ENCODE measurements around the gene PIR.
A peak's percentile ranks its signal among the peaks of the same experiment; 100 is the strongest.

PIR gene

DNA sequence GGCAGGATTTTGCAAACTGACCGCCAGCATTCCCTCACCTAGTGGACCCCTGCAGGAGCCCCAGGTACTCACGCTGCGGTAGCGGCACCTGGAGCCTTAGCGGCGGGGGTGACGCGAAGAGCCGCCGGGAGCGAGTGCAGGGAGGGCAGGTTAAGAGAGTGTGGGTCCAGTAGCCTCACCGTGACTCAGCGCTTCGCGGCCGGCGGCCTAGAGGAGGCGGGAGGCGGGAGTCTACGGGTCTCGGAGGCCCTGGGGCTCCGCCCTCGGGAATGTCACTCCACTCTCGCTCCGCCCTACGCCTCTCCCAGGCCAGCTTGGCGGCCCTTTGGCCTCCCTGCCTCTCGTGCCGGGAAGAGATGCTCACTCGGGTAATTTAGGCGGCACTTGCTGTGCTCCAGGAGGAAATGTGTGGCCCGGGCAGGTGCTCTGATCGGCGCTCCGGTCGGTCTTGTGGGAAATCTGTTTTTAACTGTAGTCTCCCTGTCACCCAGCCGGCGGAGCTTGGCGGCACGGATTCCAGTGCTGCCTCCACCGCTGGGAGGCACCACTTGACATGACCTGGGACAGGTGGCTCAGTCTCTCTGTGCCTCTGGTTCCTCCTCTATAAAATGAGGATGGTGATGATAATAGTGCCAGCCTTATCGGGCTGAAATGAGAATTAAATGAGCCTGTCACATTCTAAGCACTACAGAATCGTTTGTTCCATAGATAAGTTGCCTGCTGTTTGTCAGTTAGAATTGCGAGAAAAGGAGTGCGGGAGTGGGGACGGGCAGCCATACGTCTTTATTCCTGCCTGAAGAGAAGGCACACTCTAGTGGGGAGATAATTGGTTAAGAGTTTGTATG, at the start of gene PIR:
TSS of gene PIR (minus strand) at position 216 of the 845 bp plus-strand sequence. CDS start 2,076 bp downstream, outside the sequence.
- peak; percentile 75 for DNase-seq (ENCODE audit: low spot score)

DNA sequence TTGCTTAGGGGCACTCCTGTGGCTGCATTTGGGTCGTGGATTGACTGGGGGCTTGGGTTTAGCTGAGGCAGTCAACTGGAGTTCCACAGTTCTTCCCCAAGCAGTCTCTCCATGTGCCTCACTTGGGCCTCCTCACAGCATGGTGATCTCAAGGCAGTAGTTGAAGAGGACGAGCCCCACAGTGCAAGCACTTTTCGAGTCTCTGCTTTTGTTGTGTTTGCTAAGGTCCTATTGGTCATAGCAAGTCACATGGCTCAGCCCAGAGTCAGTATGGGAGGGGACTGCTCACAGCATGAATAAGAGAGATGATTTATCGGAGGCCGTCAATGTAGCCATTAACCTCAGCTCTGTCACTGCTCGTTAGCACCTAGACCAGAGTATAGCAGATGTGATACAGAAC, 37.2 kb upstream of the PIR start:
- no peak for DNase-seq (ENCODE audit: low spot score)

DNA sequence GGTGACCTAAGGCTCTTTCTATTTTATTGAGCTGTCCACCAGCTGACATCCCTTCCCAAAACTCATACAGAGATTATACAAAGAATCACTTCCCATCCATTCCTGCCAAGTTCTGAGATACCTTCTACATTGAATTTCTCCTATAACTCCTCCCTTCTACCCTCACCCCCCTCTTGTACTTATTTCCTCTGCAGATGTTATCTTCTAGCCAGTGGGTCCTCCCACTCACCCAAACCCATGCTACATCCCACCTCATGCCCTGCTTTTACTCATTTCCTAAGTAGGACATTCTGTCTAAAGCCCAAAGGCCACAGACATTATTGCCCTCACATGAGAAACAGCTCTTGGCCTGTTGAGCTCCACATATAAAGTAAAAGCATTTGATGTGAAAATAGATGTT, 36.0 kb upstream of the PIR start:
- DNase-seq (ENCODE audit: low spot score): no peak

DNA sequence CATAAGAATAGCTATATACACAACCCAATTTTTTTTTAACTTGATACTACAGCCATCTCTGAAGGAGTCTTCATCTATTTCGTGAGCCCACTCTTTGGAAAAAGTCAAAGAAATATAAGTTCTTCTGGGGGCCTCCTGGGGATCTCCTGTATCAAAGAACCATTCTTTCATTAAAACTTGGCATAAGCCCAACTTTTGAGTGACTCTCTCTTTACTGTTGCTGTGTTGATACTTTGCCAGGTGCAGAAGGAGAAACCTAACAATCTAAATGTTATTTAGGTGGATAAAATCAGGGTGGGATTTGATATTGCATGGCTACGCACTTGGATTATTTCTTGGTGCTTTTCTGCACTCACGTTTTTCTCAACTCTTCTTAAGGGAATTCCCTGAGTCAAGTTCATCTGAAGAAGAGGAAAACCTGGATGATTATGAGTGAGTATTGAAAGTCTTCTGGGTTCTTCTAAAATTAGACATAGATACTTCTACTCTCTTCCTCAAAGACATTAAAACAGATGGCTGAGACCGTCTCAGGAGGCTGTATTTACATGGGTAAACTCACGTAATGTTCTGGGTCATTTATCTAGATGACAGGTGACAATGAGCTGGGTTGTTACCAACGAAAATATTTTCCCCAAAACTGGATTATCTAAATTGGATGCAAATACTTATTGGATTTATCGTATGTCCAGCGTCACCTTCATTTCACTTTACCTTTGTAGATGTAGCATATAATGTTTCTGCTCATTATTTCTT, 32.7 kb upstream of the PIR start:
- DNase-seq (ENCODE audit: low spot score): no peak

DNA sequence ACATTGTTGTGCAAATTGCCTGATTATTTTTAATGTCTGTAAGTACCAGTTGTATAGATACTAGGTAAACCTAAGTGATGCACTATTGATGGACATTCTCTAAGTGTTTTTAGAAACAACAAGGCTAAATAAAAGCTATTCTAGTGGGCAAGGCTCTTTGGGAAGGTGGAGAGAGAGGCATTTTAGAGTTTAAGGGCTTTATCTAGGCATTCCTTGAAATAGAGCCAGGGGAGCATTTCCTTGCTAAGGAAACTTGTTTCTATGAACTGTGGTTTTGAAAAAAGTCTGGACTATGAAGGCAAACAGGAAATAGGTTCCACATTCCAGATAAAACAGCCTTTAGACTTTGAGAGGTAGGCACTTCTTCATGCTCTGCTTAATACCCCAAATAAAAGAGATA, 31.3 kb upstream of the PIR start:
- DNase-seq (ENCODE audit: low spot score): no peak

DNA sequence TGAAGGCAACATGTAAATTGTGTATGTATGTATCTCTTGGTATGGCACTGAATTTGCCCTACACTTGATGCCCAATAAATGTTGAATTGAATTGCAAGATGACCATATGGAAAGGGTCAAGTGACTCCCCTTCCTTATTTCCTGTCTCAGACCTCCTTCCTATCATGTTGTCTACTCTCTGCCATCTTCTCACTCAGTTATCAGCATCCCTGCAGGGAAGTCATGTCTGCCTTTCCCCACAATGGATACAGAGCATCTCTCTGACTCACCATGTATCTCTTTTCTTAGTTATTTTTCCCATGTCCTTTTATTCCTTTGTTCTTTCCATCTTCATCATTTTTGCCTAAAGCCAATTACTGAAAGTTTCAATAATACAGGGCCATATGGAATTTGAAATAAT, 30.0 kb upstream of the PIR start:
- DNase-seq (ENCODE audit: low spot score): no peak

- no peak for DNase-seq (ENCODE audit: low spot score)
Measured at GRCh38 chrX:15522464-15522863, 29.3 kb upstream of the PIR start.

- no peak for DNase-seq (ENCODE audit: low spot score)
Measured at GRCh38 chrX:15515931-15516330, 22.8 kb upstream of the PIR start.

- no peak for DNase-seq (ENCODE audit: low spot score)
Measured at GRCh38 chrX:15514279-15514678, 21.1 kb upstream of the PIR start.

GRCh38 chrX:15512401-15512965, 19.4 kb upstream of the PIR start:
- no peak for DNase-seq (ENCODE audit: low spot score)

- no peak for DNase-seq (ENCODE audit: low spot score)
Measured at GRCh38 chrX:15511563-15511962, 18.4 kb upstream of the PIR start.

DNA sequence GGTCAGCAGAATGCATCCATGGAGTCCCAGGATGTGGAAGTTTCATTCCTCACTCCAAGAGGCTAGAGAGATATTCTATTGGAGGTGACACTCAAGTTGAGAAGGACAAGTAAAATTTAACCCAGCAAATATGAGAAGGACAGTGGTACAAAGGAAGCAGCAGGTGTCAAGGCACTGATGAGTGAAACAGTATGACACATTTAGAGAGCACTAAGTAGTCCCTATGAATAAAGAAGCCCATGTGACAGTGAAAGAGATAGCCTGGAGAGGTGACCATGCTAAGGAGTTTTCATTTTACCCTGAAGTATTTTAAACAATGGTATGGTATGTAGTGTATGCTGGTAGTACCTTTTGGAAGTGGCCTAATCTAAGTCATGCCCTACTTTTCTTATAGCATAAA, 16.7 kb upstream of the PIR start:
- DNase-seq (ENCODE audit: low spot score): no peak

DNA sequence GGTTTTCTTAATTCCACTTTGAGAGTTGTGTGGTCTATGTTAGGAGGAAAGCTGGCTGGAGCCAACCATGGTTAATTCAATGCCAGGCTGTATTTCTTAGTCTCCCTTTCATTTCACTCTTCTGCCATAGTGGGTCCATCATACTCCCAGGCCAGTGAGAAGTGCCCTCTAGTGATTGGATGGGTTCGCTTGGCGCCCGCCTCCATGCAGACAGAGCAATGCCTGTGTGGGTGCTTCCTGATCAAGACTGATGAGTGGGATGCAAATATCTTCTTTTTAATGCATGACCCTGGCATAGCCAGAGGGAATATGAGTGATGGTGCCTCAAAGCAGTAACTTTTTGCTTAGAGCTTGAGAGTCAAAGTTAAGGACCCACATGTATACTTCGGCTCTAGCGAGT, 13.9 kb upstream of the PIR start:
- no peak for DNase-seq (ENCODE audit: low spot score)

- DNase-seq (ENCODE audit: low spot score): no peak
Measured at GRCh38 chrX:15505101-15505500, 12.0 kb upstream of the PIR start.

DNA sequence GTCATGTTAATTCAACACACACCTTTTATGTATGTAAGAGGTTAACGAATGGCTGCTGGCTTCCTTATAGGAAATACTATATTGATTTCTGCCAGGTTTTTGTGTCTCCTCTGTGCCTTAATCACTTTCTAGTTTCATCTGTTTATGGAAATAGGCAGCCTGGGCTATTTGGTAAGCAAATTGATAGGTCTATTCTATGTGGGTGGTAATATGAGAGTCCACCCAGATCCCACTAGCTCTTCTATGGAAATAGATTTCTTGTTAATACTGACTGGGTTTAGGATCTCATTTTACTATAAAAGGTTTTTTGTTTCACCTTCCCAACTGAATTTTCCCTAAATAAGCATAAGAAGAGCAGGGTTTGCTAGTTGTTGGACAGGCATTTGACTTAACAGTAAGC, 11.5 kb upstream of the PIR start:
- no peak for DNase-seq (ENCODE audit: low spot score)

GRCh38 chrX:15501506-15501905, 8.4 kb upstream of the PIR start:
- no peak for DNase-seq (ENCODE audit: low spot score)

DNA sequence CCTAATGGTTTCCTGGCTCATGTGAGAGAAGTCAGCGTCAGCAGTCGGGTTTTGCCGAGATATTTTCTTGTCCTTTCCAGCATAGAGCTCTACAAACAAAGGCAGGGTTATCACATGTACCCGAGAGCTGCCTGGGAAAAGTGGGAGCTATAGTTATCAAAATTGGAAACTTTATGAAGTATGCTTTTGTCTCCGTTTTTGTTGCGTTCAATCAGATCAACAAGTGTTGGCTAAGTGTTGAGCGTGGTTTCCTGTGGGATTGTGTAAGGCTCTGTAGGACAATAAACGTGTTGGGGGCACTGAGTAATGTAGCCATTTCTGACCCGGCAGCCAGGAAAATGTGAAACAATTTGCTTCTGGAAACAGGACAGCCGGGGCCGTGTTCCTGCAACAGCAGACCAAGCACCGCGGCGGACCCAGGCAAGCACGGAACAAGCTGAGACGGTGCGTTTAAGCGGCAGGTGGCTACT, 7.4 kb upstream of the PIR start, which contains the start of gene BMX:
TSS of gene BMX (plus strand) at position 311 of the 470 bp plus-strand sequence. CDS start 7,547 bp downstream, outside the sequence.
- no peak for DNase-seq (ENCODE audit: low spot score)

GRCh38 chrX:15499976-15500375, 6.8 kb upstream of the PIR start:
- DNase-seq (ENCODE audit: low spot score): no peak

- no peak for DNase-seq (ENCODE audit: low spot score)
Measured at GRCh38 chrX:15498741-15499140, 5.6 kb upstream of the PIR start.

- peak; percentile 67 for DNase-seq (ENCODE audit: low spot score)
Measured at GRCh38 chrX:15497865-15498264, 4.7 kb upstream of the PIR start.

DNA sequence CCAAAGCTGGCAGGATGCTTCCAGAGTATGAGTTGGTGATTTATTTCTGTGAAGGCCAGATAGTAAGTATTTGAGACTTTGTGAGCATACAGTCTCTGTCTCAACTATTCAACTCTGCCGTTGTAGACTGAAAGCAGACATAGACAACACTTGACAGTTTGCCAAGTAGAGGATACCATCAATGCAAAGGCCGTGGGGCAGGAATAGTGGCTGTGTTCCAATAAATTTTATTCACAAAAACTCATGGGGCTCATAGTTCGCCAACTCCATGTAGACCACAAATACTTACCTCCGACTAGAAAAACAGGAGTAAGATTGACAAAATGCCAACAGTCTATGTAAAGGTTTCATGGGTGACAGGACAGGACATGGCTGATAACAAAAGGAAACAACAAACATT, 3.7 kb upstream of the PIR start:
- DNase-seq (ENCODE audit: low spot score): no peak

GRCh38 chrX:15495801-15496200, 2.7 kb upstream of the PIR start:
- no peak for DNase-seq (ENCODE audit: low spot score)

GRCh38 chrX:15492469-15492868, 664 bp downstream of the PIR start:
- DNase-seq (ENCODE audit: low spot score): no peak

Data from activated CD4-positive, alpha-beta T cell treated with anti-CD3 and anti-CD28 coated beads, Interleukin-2, Interleukin-4, amounts not matched to agents 100 ng/mL and 50 ng/mL, durations not matched to agents 16 hours and 8 hours (primary cell).